Stimulated activated CD4-positive, alpha-beta T cell treated with anti-CD3 and anti-CD28 coated beads, Interleukin-15, amount 100 ng/mL, for 1 hour (primary cell): ENCODE measurements around the gene MUC2.

ENCODE experiments used
- DNase-seq, 2 donors: peaks; one replicate each; pipeline ENCODE4 v3.0.0-alpha.2; 2020; ENCODE audit warnings: low read depth in 1 of 2, low spot score in 1 of 2

Gene MUC2

DNA sequence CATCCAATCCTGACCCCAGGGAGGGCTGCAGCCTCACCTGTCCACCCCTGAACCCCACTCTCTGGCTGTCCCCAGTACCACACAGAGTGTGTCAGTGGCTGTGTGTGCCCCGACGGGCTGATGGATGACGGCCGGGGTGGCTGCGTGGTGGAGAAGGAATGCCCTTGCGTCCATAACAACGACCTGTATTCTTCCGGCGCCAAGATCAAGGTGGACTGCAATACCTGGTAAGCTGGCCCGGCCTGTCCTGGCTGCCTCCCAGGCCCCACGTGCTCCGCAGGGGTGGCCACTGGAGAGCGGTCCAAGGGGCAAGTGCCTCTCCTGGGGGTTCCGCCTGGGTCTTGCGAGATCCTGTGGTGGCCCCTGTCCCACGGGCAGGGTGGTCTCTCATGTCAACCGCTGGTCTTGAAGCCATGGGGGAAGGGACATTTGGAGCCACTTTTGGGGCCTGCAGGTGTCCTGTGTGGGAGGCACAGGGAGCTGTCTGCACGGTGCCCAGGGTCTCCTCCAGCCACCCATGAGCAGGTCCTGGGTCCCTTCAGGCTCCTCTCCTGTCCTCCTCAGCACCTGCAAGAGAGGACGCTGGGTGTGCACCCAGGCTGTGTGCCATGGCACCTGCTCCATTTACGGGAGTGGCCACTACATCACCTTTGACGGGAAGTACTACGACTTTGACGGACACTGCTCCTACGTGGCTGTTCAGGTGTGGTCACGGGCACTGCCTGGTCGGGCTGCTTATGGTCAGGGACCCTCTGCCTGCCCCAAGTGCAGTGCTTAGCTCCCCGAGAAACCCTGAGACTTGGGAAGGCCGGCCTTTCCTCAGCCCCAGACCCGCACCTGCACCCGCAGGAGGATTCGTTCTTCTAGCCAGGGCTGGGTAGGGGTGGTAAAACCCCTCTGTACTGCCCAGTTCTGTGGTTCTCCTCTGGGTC, 11.8 kb downstream of the MUC2 start:
- no peak for DNase-seq

- DNase-seq = no peak
These were observed 12.7 kb downstream of the MUC2 start for GRCh38 chr11:1087279-1087960.

DNA sequence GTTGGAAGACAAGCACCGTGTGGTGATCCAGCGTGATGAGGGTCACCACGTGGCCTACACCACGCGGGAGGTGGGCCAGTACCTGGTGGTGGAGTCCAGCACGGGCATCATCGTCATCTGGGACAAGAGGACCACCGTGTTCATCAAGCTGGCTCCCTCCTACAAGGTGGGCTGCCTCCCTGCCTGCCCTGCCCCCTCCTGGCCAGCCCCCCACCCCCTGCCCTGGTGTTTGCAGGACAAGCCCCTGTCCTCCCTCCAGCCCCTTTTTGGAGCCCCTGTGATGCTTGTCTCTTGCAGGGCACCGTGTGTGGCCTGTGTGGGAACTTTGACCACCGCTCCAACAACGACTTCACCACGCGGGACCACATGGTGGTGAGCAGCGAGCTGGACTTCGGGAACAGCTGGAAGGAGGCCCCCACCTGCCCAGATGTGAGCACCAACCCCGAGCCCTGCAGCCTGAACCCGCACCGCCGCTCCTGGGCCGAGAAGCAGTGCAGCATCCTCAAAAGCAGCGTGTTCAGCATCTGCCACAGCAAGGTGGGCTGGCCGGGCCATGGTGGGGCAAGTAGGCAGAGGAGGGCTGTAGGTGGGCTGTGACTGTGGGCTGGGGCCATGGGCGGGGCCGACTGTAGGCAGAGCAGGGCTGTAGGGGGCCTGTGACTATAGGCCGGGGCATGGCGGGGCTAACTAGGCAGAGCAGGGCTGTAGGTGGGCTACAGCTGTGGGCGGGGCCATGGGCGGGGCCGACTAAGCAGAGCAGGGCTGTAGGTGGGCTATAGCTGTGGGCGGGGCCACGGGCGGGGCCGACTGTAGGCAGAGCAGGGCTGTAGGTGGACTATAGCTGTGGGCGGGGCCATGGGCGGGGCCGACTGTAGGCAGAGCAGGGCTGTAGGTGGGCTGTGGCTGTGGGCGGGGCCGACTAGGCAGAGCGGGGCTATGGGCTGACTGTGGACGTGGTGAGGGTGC, 13.6 kb downstream of the MUC2 start:
- no peak for DNase-seq

DNA sequence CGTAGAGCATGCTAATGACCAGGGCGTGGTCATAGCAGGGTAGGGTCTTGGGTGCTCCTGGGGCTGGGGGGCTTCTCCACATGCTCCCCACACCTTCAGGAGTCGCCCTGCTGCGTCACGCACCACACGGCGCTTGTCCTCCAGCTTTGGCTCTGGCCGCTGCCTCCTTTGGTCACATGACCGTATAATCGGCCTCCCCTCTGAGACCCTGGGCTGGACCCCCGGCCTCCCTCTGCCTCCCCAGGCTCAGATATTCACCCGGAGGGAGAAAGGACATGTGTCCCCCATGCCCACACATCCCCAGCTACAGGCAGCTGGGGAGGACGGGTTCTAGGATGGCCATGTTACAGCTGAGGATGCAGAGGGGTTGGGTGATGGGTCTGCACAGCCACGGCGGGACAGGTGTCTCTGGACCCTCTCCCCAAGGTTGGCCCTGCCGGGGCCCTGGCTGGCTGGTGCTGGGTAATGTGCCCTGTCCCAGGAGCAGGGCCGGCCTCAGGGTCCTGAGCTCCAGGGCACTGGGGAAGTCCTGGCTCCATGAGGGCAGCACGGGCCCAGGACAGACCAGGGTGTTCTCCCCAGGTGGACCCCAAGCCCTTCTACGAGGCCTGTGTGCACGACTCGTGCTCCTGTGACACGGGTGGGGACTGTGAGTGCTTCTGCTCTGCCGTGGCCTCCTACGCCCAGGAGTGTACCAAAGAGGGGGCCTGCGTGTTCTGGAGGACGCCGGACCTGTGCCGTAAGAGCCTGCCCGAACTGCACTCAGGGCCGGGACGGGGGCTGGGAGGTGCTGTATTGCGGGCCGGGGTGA, 14.5 kb downstream of the MUC2 start:
- DNase-seq = no peak

GRCh38 chr11:1089738-1090599, 15.3 kb downstream of the MUC2 start:
- no peak for DNase-seq

GRCh38 chr11:1090600-1091331, 16.1 kb downstream of the MUC2 start:
- DNase-seq = no peak

DNA sequence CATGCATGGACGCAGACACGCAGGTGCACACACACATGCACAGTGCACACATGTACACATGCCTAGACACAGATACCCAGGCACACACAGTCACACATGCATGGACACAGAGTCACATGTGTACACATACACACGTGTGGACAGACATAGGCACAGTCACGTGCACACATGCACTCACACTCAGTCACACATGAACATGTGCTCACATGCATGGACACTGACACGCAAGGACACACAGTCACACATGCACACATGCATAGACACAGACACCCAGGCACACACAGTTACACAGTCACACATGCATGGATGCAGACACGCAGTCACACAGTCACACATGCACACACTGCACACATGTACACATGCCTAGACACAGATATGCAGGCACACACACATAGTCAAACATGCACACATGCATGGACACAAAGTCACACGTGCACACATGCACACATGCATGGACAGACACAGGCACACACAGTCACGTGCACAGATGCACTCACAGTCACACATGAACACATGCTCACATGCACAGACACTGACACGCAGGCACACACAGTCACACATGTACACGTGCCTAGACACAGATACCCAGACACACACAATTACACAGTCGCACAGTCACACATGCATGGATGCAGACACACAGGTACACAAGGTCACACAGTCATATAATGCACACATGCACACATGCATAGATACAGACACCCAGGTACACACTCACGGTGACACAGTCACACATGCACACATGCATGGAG, 16.8 kb downstream of the MUC2 start:
- no peak for DNase-seq

DNA sequence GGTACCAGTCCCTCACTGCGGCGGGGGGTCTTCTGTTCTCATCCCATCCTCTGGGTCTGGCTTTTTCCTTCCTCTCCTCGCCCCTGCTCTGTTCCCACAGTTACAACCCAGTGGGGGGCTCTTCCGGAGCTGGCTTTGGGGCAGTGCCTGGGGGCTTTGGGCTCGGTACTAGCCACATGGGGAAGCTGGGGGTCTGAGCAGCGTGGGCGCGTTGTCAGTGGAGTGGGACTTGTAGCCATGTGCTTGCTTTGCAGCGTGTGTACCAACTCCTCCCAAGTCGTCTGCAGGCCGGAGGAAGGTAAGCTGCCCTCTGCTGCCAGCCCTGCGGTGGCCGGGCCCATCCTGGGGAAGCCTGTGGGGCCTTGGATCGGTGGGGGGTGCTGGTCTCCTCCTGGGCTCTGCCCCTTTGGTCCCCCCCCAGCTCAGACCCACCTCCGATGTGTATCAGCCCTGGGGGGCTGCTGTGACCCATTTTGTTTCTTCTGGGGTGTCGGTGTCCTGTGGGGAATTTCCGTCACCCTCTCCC, 17.5 kb downstream of the MUC2 start:
- DNase-seq = no peak

DNA sequence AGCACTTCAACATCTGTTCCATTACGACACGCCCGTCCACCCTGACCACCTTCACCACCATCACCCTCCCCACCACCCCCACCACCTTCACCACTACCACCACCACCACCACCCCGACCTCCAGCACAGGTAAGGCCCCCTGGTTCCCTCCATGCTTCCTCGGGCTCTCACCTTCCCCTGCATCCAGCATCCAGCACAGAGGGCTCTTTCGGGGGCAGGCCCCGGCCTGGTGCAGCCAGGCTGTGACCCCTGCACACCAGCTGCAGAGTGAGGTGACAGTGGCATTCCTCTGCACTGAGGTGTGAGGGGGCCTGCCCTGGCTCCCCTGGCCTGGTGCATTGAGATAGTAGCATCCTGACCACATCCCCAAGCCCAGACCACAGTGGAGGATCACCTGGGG, 18.2 kb downstream of the MUC2 start:
- DNase-seq = no peak

GRCh38 chr11:1099519-1100355, 25.1 kb downstream of the MUC2 start:
- DNase-seq = no peak

- no peak for DNase-seq
These were observed 26.0 kb downstream of the MUC2 start for GRCh38 chr11:1100417-1101245.

DNA sequence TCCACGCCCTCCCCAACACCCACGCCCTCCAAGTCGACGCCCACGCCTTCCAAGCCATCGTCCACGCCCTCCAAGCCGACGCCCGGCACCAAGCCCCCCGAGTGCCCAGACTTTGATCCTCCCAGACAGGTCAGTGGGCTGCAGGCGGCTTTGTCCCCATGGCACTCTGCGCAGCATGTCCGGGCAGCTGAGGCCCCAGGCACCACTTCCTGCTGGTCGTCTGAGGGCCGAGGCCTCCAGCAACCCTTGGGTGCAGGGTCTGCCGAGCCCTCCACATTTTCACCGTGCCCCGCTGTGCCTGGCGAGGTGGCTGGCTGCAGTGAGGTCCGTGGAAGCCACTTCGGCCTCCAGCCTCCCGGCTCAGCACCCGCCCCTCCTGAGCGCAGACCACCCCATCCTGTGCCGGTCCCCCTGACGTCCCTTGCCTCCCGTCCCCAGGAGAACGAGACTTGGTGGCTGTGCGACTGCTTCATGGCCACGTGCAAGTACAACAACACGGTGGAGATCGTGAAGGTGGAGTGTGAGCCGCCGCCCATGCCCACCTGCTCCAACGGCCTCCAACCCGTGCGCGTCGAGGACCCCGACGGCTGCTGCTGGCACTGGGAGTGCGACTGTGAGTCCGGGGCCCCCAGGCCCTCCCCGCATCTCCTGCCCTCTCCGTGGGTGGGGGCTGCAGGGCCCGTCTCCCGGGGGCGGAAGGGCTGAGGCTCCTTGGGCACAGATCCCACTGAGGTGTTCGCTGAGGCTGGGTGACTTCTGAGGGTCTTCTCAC, 26.8 kb downstream of the MUC2 start:
- DNase-seq = no peak

- no peak for DNase-seq
These were observed 27.7 kb downstream of the MUC2 start for GRCh38 chr11:1102221-1102971.

DNA sequence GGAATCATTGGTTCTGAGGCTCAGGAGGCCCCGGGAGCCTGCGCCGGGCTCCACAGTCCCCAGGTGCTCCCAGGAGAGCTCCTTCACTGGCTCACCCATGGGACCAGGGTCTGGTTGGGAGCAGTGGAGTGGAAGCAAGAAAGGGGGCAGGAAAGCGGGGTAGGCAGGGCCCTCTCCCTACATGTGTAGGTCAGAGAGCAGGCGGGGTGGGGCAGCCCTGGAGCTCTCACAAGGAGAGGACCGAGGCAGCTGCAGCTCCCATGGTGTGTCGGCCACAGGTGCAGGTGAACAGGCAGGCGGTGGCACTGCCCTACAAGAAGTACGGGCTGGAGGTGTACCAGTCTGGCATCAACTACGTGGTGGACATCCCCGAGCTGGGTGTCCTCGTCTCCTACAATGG, 28.3 kb downstream of the MUC2 start:
- DNase-seq = no peak
